WI38 (cell line): ENCODE measurements around the gene GRAMD2B.

Experiments
- H3K4me3 ChIP-seq: 2 replicates; pipeline ENCODE4 v1.5.1; 2011; ENCODE audit warnings: low read depth, mild to moderate bottlenecking, control low read depth, low read length
- TF ChIP-seq, protein P1 (sequence below): IDR thresholded peaks from 2 replicates; pipeline ENCODE4 v1.5.1; 2012; ENCODE audit warnings: low read depth, mild to moderate bottlenecking, control low read depth, low read length

GRAMD2B gene

GRCh38 chr5:126479810-126480209, 56.6 kb downstream of the GRAMD2B start:
- TF ChIP-seq, protein P1, sequence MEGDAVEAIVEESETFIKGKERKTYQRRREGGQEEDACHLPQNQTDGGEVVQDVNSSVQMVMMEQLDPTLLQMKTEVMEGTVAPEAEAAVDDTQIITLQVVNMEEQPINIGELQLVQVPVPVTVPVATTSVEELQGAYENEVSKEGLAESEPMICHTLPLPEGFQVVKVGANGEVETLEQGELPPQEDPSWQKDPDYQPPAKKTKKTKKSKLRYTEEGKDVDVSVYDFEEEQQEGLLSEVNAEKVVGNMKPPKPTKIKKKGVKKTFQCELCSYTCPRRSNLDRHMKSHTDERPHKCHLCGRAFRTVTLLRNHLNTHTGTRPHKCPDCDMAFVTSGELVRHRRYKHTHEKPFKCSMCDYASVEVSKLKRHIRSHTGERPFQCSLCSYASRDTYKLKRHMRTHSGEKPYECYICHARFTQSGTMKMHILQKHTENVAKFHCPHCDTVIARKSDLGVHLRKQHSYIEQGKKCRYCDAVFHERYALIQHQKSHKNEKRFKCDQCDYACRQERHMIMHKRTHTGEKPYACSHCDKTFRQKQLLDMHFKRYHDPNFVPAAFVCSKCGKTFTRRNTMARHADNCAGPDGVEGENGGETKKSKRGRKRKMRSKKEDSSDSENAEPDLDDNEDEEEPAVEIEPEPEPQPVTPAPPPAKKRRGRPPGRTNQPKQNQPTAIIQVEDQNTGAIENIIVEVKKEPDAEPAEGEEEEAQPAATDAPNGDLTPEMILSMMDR, result no peak
- no peak overlapping the region for H3K4me3 ChIP-seq

- TF ChIP-seq, protein P1, result no peak
- H3K4me3 ChIP-seq, result no peak overlapping the region
These were observed 57.6 kb downstream of the GRAMD2B start for GRCh38 chr5:126480824-126481223.

DNA sequence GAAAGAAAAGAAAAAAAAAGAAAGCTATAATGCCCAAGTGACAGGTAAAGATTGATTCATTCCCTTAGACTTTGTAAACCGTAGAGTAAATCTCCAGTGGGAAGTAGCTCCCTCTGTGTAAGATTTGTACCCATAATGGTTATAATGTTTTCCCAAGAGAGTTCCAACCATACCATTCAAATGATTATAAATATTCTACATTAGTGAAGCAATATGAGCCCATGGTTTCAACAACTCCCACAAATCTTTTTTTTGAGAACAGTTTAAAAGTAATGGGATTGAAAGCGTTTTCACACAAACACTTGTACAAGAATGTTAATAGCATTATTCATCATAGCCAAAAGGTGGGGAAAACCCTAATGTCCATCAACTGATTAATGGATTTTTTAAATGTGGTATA, 58.0 kb downstream of the GRAMD2B start:
- H3K4me3 ChIP-seq, result no peak overlapping the region
- TF ChIP-seq, protein P1, result no peak

GRCh38 chr5:126482591-126482990, 59.4 kb downstream of the GRAMD2B start:
- no peak overlapping the region for H3K4me3 ChIP-seq
- TF ChIP-seq, protein P1, result no peak

DNA sequence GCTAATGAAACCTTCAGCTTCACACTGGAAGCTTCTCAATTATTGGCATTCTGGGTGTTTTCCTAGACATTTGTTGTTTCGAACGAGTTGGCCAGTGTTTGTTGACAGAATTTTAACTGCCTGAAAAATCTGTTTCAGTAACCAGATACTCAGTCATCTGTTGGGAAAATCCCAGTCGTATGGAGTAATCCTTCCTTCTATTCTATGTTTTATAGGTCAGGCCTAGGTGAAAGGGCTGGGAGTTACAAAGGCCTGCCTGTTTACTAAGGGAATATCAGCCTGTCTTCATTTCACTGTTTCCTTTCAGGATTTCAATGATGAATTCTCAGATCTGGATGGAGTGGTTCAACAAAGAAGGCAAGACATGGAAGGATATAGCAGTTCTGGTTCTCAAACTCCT, 59.9 kb downstream of the GRAMD2B start:
- TF ChIP-seq, protein P1, result no peak
- H3K4me3 ChIP-seq, result no peak overlapping the region

GRCh38 chr5:126484253-126484652, 61.0 kb downstream of the GRAMD2B start:
- H3K4me3 ChIP-seq, result no peak overlapping the region
- TF ChIP-seq, protein P1, result no peak

DNA sequence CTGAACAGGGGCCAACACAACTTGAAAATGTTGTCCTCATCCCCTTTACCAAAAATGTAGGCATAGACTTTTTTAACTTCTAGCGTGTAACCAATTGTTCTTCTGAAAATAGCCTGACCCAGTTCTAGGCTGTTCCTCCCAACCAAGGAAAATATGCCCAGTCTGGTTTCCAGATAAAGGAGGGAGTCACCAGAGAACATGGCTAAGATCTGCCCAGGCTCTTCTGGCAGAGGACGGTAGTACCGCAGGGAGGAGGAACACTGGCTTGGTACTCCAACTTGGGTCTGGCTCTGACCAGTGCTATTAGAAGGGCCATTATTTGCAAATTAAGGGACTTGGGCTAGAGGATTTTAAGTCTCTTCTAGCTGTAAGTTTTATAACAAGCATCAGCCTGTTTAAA, 63.1 kb downstream of the GRAMD2B start:
- H3K4me3 ChIP-seq, result no peak overlapping the region
- TF ChIP-seq, protein P1, result no peak
